Activated CD4-positive, alpha-beta memory T cell treated with anti-CD3 and anti-CD28 coated beads, Interleukin-2, amount 10 ng/mL, durations not matched to agents 7 days and 5 days (primary cell): Measurements from ENCODE around the gene RILP. TPM values are rescaled to one million over a fixed set of nuclear protein-coding genes. Genes with fewer than 3 reads are reported as not detected.
"Not testable (repeated sequence)": the region's sequence is repeated elsewhere in the genome, so short reads cannot be mapped to it uniquely, and the experiment has no call there.

Experiments used
- CTCF ChIA-PET: fragments of 350-600 bp; sonication (Branson Sonifier 250); formaldehyde crosslinking; loops from one replicate; lab custom pipeline; 2021; ENCODE audit warnings: antibody characterized with exemption, inconsistent platforms; lab: Charles Lee
- POLR2A ChIA-PET: fragments of 350-600 bp; sonication (Branson Sonifier 250); formaldehyde crosslinking; loops from one replicate; lab custom pipeline; 2021; ENCODE audit warnings: antibody characterized with exemption; lab: Charles Lee
- DNase-seq: peaks from one replicate; pipeline ENCODE4 v3.0.0-alpha.2; 2020
- H3K27ac Mint-ChIP-seq: one replicate; pipeline ENCODE4 v1.8.0; 2021; ENCODE audit warnings: mild to moderate bottlenecking, mixed read lengths
- H3K27me3 Mint-ChIP-seq: one replicate; pipeline ENCODE4 v1.8.0; 2021; ENCODE audit warnings: mixed read lengths
- H3K36me3 Mint-ChIP-seq: one replicate; pipeline ENCODE4 v1.8.0; 2021; ENCODE audit warnings: low read depth, mixed read lengths
- H3K4me1 Mint-ChIP-seq: one replicate; pipeline ENCODE4 v1.8.0; 2021; ENCODE audit warnings: mixed read lengths
- H3K4me3 Mint-ChIP-seq: one replicate; pipeline ENCODE4 v1.8.0; 2021; ENCODE audit warnings: mild to moderate bottlenecking, mixed read lengths
- H3K9me3 Mint-ChIP-seq: one replicate; pipeline ENCODE4 v1.8.0; 2021; ENCODE audit warnings: mixed read lengths
- total RNA-seq, 2 experiments: library from RNA; stranded (reverse); gene quantifications; one replicate each; pipeline ENCODE4 v1.2.3, GENCODE V29; 2021

Gene RILP
- 1 to 10 TPM; 7.5 to 8.7 TPM for total RNA-seq

DNA sequence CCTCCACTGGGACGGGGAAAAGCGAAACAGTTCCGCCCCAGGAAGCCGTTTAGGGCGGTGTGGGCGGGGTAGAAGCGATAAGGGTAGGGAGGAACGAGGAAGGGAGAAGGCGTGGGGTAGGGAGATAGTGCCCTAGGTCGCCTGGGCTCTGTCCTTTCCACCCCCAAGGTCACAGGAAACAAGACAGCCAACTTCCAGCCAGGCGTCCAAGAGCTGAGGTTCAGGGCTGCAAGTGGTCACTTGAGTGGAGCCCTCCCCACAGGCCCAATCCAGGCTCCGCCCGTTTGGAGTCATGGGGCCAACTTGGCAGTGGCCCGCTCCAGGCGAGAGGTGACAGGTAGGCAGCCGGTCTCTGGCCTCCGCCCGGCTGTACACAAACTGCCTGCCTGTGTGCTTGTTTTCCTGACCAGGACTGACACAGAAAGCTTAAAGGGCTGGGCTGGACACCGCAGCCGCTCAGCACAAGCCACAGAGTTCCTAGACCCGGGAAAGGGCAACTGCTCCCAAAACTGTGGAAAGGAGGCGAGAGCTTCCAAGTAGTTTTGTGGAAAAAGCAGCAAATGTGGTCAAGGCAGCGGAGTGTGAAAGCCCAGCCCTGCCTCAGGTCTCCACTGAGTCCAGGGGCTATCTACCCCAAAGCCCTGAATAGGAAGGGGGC is at the start of gene RILP:
Gene RILP (minus strand): TSS at position 23 of the 658 bp plus-strand sequence. CDS start 62 bp downstream, outside the sequence.
- Mint-ChIP-seq H3K27ac (peak within 1 kb of the TSS; percentile 64), H3K4me1 (peaks cover 29% of the 10 kb centered on the region), H3K9me3 (no peaks in the 10 kb centered on the region), H3K27me3 (no peaks in the 10 kb centered on the region), H3K36me3 (peaks cover 42% of the 10 kb centered on the region), H3K4me3 (peak within 1 kb of the TSS; percentile 62)
- POLR2A ChIA-PET: interaction anchor here (0.6 to 3.0 kb wide), 20 partner anchors 9 to 743 kb away, joined by 3 to 19 read pairs (median 5); partner anchors contain the start of genes INPP5K, PRPF8, RPA1 and RTN4RL1
- DNase-seq: no peak
- CTCF ChIA-PET: interaction anchor here (1.0 to 3.6 kb wide), 21 partner anchors 12 to 601 kb away, joined by 3 to 25 read pairs (median 4); partner anchors contain the start of genes PRPF8 and SLC43A2

GRCh38 chr17:1697681-1698080 is 48.0 kb upstream of the RILP start:
- CTCF ChIA-PET: interaction anchor here (0.6 to 1.2 kb wide), 3 partner anchors 14 to 87 kb away, joined by 3 to 6 read pairs (median 3); no protein-coding TSS in a partner anchor
- Mint-ChIP-seq H3K9me3 (no peaks in the 10 kb centered on the region), H3K27ac (no peak overlapping the region), H3K36me3 (no peaks in the 10 kb centered on the region), H3K4me3 (no peak overlapping the region), H3K27me3 (peaks cover 2% of the 10 kb centered on the region), H3K4me1 (no peaks in the 10 kb centered on the region)
- DNase-seq: no peak
- POLR2A ChIA-PET: no interaction called here

DNA sequence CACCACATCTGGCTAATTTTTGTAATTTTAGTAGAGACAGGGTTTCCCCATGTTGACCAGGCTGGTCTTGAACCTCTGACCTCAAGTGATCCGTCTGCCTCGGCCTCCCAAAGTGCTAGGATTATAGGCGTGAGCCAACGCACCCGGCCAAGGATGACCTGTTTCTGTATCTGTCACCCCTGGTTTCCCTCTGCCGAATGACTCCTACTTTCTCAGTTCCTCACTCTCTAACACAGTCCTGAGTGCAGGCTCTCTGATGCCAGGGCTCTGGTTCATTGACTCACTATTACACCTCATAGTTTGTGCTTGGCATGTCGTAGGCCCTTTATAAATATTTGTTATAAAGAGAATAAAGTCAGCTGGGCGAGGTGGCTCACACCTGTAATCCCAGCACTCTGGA is 45.7 kb upstream of the RILP start:
- Mint-ChIP-seq H3K27me3 (peaks cover 2% of the 10 kb centered on the region), H3K36me3 (no peaks in the 10 kb centered on the region), H3K9me3 (no peaks in the 10 kb centered on the region), H3K4me3 (no peak overlapping the region), H3K27ac (no peak overlapping the region), H3K4me1 (no peaks in the 10 kb centered on the region)
- POLR2A ChIA-PET: no interaction called here
- CTCF ChIA-PET: no interaction called here
- DNase-seq: no peak

- no peaks in the 10 kb centered on the region for H3K4me1 Mint-ChIP-seq
Observed at GRCh38 chr17:1693339-1693738, 43.7 kb upstream of the RILP start.

DNA sequence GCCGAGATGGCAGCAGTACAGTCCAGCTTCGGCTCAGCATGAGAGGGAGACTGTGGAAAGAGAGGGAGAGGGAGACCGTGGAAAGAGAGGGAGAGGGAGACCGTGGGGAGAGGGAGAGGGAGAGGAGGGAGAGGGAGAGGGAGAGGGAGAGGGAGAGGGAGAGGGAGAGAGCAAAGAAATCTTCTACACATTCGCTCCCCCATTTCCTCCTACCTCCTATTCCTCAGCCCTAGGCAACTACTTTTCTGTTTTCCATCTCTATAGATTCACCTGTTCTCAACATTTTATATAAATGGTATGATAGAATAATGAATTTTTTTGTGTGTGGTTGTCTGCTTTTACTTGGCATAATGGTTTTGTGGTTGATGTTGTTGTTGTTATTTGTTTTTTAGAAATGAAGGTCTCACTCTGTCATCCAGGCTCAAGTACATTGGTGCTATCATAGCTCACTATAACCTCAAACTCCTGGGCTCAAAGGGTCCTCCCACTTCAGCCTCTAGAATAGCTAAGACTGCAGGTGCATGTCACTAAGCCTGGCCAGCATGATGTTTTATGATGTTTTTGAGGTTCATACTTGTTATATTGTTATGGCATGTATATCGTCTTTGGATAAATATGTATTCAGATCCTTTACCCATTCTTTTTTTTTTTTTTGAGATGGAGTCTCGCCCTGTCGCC is 41.0 kb upstream of the RILP start:
- DNase-seq: no peak
- Mint-ChIP-seq H3K9me3 (no peaks in the 10 kb centered on the region), H3K27me3 (peaks cover 2% of the 10 kb centered on the region), H3K27ac (no peak overlapping the region), H3K36me3 (no peaks in the 10 kb centered on the region), H3K4me3 (no peak overlapping the region), H3K4me1 (peaks cover 3% of the 10 kb centered on the region)
- ChIA-PET CTCF (interaction anchor here (0.7 kb wide), 1 partner anchor 117 kb away, joined by 3 read pairs; no protein-coding TSS in a partner anchor), POLR2A (no interaction called here)

More at GRCh38 chr17:1693339-1693738, 43.7 kb upstream of the RILP start:
- Mint-ChIP-seq H3K9me3 (no peaks in the 10 kb centered on the region), H3K27me3 (peaks cover 2% of the 10 kb centered on the region), H3K27ac (no peak overlapping the region), H3K36me3 (no peaks in the 10 kb centered on the region), H3K4me3 (no peak overlapping the region)
- ChIA-PET POLR2A (no interaction called here), CTCF (no interaction called here)
- no peak for DNase-seq

DNA sequence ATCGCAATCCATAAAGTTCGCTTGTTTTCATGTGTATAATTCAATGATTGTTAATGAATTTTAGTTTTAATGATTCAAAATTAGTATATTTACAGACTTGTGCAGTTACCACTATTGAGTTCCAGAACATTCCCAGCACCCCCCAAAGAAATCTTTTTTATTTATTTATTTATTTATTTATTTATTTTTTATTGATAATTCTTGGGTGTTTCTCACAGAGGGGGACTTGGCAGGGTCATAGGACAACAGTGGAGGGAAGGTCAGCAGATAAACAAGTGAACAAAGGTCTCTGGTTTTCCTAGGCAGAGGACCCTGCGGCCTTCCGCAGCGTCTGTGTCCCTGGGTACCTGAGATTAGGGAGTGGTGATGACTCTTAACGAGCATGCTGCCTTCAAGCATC is 38.7 kb upstream of the RILP start:
- H3K4me3 Mint-ChIP-seq, DNase-seq, H3K27ac Mint-ChIP-seq, H3K27me3 Mint-ChIP-seq, CTCF ChIA-PET, POLR2A ChIA-PET, H3K9me3 Mint-ChIP-seq: not testable (repeated sequence)
- H3K4me1 Mint-ChIP-seq: peaks cover 18% of the 10 kb centered on the region
- peaks cover 12% of the 10 kb centered on the region for H3K36me3 Mint-ChIP-seq

- CTCF ChIA-PET: no interaction called here
- Mint-ChIP-seq H3K4me3 (no peak overlapping the region), H3K4me1 (peaks cover 33% of the 10 kb centered on the region), H3K36me3 (peaks cover 34% of the 10 kb centered on the region), H3K9me3 (no peaks in the 10 kb centered on the region), H3K27ac (peak overlapping the region; percentile 12), H3K27me3 (no peaks in the 10 kb centered on the region)
- DNase-seq: no peak
- POLR2A ChIA-PET: interaction anchor here (0.6 kb wide), 1 partner anchor 205 kb away, joined by 3 read pairs; no protein-coding TSS in a partner anchor
Observed at GRCh38 chr17:1686086-1686485, 36.4 kb upstream of the RILP start.

DNA sequence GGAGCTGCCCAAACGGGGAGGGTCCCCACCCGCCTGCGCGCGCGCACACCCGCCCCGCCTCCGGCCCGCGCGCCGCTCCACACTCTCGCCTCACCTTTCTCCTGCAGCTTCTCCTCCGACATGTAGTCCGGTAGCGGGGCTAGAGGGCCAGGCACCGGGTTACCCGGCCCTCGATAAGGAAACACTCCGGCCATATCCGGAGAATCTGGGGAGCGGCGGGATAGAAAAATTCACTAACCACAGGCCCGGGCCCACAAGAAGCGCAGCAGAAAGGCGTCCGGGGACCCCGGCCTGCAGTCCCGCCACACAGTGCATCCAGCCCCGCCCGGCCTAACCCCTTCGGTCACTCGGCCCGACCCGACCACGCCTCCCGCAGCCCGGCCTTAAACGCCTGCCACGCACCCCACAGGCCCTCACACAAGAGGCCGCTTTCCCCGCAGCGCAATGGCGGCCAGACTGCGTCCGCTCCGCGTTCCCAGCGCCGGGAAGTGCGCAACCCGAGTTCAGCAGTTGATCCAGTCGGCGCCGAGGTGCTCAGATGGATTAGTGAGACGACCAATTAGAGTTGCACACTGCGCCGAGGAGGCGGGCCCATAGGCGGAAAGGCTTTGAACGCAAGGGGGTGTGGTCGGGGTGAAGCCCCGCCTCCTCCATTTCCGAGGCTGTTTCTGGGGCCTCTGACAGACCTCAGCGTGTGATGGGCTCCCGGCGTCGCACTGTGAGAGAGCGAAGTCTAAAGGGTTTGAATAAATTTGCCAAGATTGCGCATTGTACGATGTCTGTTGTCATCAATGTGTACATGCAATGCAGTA is 34.9 kb upstream of the RILP start, which contains the start of gene PRPF8:
Gene PRPF8 (minus strand): TSS at position 490 of the 812 bp plus-strand sequence. CDS start 296 bp downstream, at position 194.
- H3K9me3 Mint-ChIP-seq: no peaks in the 10 kb centered on the region
- peak within 1 kb of the TSS; percentile 99 for H3K4me3 Mint-ChIP-seq
- peak; percentile 99 for DNase-seq
- CTCF ChIA-PET: interaction anchor here (0.7 to 1.8 kb wide), 3 partner anchors 35 to 177 kb away, joined by 3 to 10 read pairs (median 4); partner anchors contain the start of gene RILP
- H3K36me3 Mint-ChIP-seq: peaks cover 49% of the 10 kb centered on the region
- POLR2A ChIA-PET: interaction anchor here (0.8 to 2.1 kb wide), 16 partner anchors 12 to 344 kb away, joined by 3 to 58 read pairs (median 5); partner anchors contain the start of genes RILP, RPA1, SMYD4 and TLCD2
- H3K27ac Mint-ChIP-seq: peak within 1 kb of the TSS; percentile 94
- peaks cover 38% of the 10 kb centered on the region for H3K4me1 Mint-ChIP-seq
- H3K27me3 Mint-ChIP-seq: no peaks in the 10 kb centered on the region

DNA sequence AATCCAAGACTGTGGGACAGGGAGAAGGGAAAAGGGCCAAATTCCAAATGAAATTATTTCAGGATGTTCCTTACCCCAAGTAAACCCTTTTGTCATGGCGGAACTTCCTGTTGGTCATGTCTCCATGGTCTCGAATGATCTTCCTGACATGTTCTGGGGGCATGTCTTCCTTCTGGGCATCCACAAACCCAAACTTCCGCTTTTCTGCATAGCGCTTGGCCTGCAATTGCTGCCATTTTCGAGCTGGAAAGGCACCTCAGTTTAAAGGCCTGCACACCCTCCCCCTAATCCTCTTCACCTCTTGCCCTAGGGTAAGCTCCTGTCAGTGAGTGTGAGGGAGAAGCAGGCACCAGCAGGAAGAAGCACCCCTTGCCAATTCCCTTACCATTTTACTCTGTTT is 33.8 kb upstream of the RILP start:
- H3K4me1 Mint-ChIP-seq: peaks cover 38% of the 10 kb centered on the region
- ChIA-PET CTCF (interaction anchor here (0.7 to 6.2 kb wide), 3 partner anchors 15 to 178 kb away, joined by 4 to 28 read pairs (median 10); partner anchors contain the start of gene RILP), POLR2A (interaction anchor here (0.6 to 2.1 kb wide), 14 partner anchors 11 to 520 kb away, joined by 3 to 58 read pairs (median 5); partner anchors contain the start of genes RILP, RPA1, SMYD4 and TLCD2)
- H3K4me3 Mint-ChIP-seq: peak overlapping the region; percentile 99
- no peak for DNase-seq
- H3K9me3 Mint-ChIP-seq: no peaks in the 10 kb centered on the region
- H3K27ac Mint-ChIP-seq: peak overlapping the region; percentile 94
- no peaks in the 10 kb centered on the region for H3K27me3 Mint-ChIP-seq
- peaks cover 60% of the 10 kb centered on the region for H3K36me3 Mint-ChIP-seq

- CTCF ChIA-PET: no interaction called here
- POLR2A ChIA-PET: no interaction called here
- Mint-ChIP-seq H3K36me3 (peaks cover 89% of the 10 kb centered on the region), H3K4me3 (no peak overlapping the region), H3K9me3 (no peaks in the 10 kb centered on the region), H3K27me3 (no peaks in the 10 kb centered on the region), H3K4me1 (peaks cover 25% of the 10 kb centered on the region), H3K27ac (no peak overlapping the region)
- no peak for DNase-seq
Observed at GRCh38 chr17:1676401-1676800, 26.7 kb upstream of the RILP start.

GRCh38 chr17:1673041-1673785 is 23.5 kb upstream of the RILP start:
- ChIA-PET POLR2A (interaction anchor here (1.3 to 2.0 kb wide), 3 partner anchors 11 to 44 kb away, joined by 3 to 11 read pairs (median 5); no protein-coding TSS in a partner anchor), CTCF (interaction anchor here (0.9 to 1.5 kb wide), 4 partner anchors 8 to 48 kb away, joined by 3 read pairs; partner anchors contain the start of gene RILP)
- Mint-ChIP-seq H3K36me3 (peaks cover 88% of the 10 kb centered on the region), H3K27ac (peak overlapping the region; percentile 70), H3K27me3 (no peaks in the 10 kb centered on the region), H3K4me3 (no peak overlapping the region), H3K9me3 (no peaks in the 10 kb centered on the region), H3K4me1 (peaks cover 32% of the 10 kb centered on the region)
- peak; percentile 51 for DNase-seq
